ENCODE measurements around the gene CDH8.

The CDH8 gene

GRCh38 chr16:61654962-61655361 lies 381.3 kb downstream of the CDH8 start:
- no peak for TF ChIP-seq CTCF (conservative IDR thresholded peaks at IDR 0.05; ENCODE audit: low read depth, low read length)
- H3K79me2 ChIP-seq (ENCODE audit: insufficient read depth, low read depth), result no peaks in the 10 kb centered on the region

GRCh38 chr16:61653544-61653943 lies 382.7 kb downstream of the CDH8 start:
- H3K4me1 ChIP-seq (ENCODE audit: low read depth, poor library complexity, severe bottlenecking), result no peaks in the 10 kb centered on the region
- H3K27ac ChIP-seq, result no peak overlapping the region
- TF ChIP-seq CTCF (conservative IDR thresholded peaks at IDR 0.05; ENCODE audit: low read depth, low read length), result no peak
- H2AFZ ChIP-seq (ENCODE audit: low read depth), result no peak overlapping the region
- no peak overlapping the region for H3K4me3 ChIP-seq (IDR thresholded peaks at IDR 0.05; ENCODE audit: insufficient read depth, low read depth, low read length)
- H3K36me3 ChIP-seq (ENCODE audit: insufficient read depth), result no peaks in the 10 kb centered on the region
- no peaks in the 10 kb centered on the region for H3K79me2 ChIP-seq (ENCODE audit: insufficient read depth, low read depth)
- H4K20me1 ChIP-seq (ENCODE audit: insufficient read depth), result no peaks in the 10 kb centered on the region
- no peaks in the 10 kb centered on the region for H3K27me3 ChIP-seq (ENCODE audit: insufficient read depth, low read depth)
- H3K4me2 ChIP-seq, result no peak overlapping the region
- no peak overlapping the region for H3K9ac ChIP-seq

More at GRCh38 chr16:61654962-61655361, 381.3 kb downstream of the CDH8 start:
- Histone ChIP-seq H3K9ac (no peak overlapping the region), H3K36me3 (ENCODE audit: insufficient read depth) (no peaks in the 10 kb centered on the region), H3K4me2 (no peak overlapping the region), H4K20me1 (ENCODE audit: insufficient read depth) (no peaks in the 10 kb centered on the region), H3K4me1 (ENCODE audit: low read depth, poor library complexity, severe bottlenecking) (no peaks in the 10 kb centered on the region), H3K27ac (no peak overlapping the region), H2AFZ (ENCODE audit: low read depth) (no peak overlapping the region), H3K4me3 (IDR thresholded peaks at IDR 0.05; ENCODE audit: insufficient read depth, low read depth, low read length) (no peak overlapping the region), H3K27me3 (ENCODE audit: insufficient read depth, low read depth) (no peaks in the 10 kb centered on the region)

GRCh38 chr16:61645561-61645960 lies 390.7 kb downstream of the CDH8 start:
- Histone ChIP-seq H3K36me3 (ENCODE audit: insufficient read depth) (no peaks in the 10 kb centered on the region), H3K27me3 (ENCODE audit: insufficient read depth, low read depth) (no peaks in the 10 kb centered on the region), H3K27ac (no peak overlapping the region), H4K20me1 (ENCODE audit: insufficient read depth) (no peaks in the 10 kb centered on the region), H3K79me2 (ENCODE audit: insufficient read depth, low read depth) (no peaks in the 10 kb centered on the region), H3K4me1 (ENCODE audit: low read depth, poor library complexity, severe bottlenecking) (no peaks in the 10 kb centered on the region), H3K4me2 (no peak overlapping the region), H2AFZ (ENCODE audit: low read depth) (no peak overlapping the region), H3K9ac (no peak overlapping the region), H3K4me3 (IDR thresholded peaks at IDR 0.05; ENCODE audit: insufficient read depth, low read depth, low read length) (no peak overlapping the region)
- no peak for TF ChIP-seq CTCF (conservative IDR thresholded peaks at IDR 0.05; ENCODE audit: low read depth, low read length)

GRCh38 chr16:61644736-61645135 lies 391.5 kb downstream of the CDH8 start:
- H3K9ac ChIP-seq, result no peak overlapping the region
- TF ChIP-seq CTCF (conservative IDR thresholded peaks at IDR 0.05; ENCODE audit: low read depth, low read length), result no peak

More at GRCh38 chr16:61644736-61645135, 391.5 kb downstream of the CDH8 start:
- no peaks in the 10 kb centered on the region for H3K27me3 ChIP-seq (ENCODE audit: insufficient read depth, low read depth)
- no peak overlapping the region for H3K4me2 ChIP-seq
- H3K27ac ChIP-seq, result no peak overlapping the region
- no peaks in the 10 kb centered on the region for H4K20me1 ChIP-seq (ENCODE audit: insufficient read depth)
- H2AFZ ChIP-seq (ENCODE audit: low read depth), result no peak overlapping the region
- H3K36me3 ChIP-seq (ENCODE audit: insufficient read depth), result no peaks in the 10 kb centered on the region
- no peak overlapping the region for H3K4me3 ChIP-seq (IDR thresholded peaks at IDR 0.05; ENCODE audit: insufficient read depth, low read depth, low read length)
- H3K79me2 ChIP-seq (ENCODE audit: insufficient read depth, low read depth), result no peaks in the 10 kb centered on the region
- H3K4me1 ChIP-seq (ENCODE audit: low read depth, poor library complexity, severe bottlenecking), result no peaks in the 10 kb centered on the region
